Measurements from ENCODE around the gene RNF13.

The RNF13 gene

DNA sequence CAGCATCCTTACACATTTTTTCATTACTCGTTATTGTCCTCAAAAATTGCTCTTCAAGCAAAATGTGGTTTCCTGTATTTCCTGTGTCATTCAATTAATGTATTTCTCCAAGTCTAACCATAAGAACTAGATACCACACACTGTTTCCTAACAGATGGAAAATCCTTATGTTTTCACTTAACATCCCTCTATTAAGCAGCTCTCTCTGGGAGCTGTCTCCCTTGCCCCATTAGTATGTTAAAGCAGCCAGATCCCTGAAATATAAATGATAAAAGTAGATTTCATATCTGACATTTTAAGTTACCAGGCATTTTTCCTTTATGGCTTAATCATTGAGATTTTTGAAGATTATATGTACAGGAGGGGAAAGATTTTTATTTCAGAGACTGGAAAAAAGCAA is 141.8 kb downstream of the RNF13 start:
- TF ChIP-seq, protein P1, sequence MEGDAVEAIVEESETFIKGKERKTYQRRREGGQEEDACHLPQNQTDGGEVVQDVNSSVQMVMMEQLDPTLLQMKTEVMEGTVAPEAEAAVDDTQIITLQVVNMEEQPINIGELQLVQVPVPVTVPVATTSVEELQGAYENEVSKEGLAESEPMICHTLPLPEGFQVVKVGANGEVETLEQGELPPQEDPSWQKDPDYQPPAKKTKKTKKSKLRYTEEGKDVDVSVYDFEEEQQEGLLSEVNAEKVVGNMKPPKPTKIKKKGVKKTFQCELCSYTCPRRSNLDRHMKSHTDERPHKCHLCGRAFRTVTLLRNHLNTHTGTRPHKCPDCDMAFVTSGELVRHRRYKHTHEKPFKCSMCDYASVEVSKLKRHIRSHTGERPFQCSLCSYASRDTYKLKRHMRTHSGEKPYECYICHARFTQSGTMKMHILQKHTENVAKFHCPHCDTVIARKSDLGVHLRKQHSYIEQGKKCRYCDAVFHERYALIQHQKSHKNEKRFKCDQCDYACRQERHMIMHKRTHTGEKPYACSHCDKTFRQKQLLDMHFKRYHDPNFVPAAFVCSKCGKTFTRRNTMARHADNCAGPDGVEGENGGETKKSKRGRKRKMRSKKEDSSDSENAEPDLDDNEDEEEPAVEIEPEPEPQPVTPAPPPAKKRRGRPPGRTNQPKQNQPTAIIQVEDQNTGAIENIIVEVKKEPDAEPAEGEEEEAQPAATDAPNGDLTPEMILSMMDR (IDR thresholded peaks at IDR 0.05; ENCODE audit: low read depth, low read length): no peak
- DNase-seq (ENCODE audit: extremely low read depth, low read depth): no peak

DNA sequence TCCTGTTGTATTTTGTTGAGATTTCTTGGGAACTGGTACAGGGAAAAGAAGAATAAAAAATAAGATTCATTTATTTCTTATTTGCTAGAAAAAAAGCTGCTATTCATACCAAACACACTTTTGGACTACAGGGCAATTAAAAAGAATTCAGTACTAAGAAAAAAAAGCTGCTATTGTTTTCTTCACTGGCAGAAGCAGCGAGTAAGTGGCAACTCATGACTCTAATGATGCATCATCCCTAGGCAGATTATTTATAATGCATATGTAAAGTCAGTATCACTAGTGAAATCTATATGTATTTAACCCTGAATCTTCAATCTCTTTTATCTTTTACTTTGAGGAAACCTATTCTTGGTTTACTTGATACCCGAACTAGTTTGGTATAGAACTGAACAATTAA is 142.4 kb downstream of the RNF13 start:
- no peak for DNase-seq (ENCODE audit: extremely low read depth, low read depth)
- TF ChIP-seq, protein P1 (IDR thresholded peaks at IDR 0.05; ENCODE audit: low read depth, low read length): no peak

DNA sequence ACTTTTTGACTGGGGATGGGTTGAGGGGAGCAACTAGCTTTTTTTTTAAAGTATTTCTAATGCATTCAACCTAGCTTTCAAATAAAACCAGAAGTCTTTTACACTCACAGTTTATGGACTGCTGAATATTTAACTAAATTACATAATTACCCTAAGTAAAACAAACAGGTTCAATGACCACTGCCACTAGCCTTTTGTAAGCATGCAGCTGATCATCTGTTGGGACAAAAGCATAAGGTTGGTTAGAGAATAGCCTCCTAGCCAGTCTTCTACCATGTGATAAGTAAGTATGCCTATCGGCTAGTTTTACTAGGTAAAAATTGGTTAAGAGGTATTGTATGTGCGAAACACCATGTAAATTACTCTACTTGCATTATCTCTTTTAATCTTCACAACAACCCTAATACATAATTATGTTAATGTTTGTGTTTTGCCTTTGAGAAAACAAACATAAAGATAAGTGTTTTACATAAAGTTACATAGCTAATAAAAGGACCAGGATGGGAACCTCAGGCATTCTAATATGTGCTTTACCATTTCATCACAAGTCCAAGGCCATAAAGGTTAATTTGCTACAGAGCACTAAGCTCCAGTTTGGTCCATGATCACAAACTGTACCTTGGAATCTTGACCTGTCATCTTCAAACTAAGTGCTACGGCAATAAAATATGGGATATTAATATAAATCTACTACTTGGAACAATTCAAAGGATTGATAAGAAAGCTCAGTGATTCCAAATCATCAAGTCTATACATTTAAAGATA is 144.5 kb downstream of the RNF13 start:
- TF ChIP-seq, protein P1 (IDR thresholded peaks at IDR 0.05; ENCODE audit: low read depth, low read length): no peak
- DNase-seq (ENCODE audit: extremely low read depth, low read depth): no peak

DNA sequence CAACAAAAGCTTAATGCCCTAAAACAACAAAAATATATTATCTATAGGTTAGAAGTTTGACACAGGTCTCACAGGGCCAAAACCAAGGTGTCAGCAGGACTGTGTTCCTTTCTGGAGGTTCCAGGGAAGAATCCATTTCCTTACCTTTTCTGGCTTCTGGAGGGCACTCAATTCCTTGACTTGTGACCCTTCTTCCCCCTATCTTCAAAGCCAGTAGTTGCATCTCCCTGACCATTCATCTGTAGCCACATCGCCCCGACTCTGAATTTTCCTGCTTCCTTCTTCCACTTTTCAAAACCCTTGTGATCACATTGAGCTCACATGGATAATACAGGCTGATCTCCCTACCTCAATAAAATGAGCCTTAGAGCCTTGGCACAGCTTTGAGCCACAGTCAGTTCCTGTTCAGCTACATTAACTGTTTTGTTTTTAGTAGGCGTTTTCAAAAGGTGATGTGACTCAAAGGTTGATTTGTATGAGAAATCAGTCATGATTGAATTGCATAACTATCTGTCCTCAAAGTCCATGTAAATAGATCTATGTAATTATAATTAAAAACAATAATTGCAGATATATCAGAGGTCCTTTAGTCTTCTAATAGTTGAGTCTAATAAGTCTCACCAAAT is 145.3 kb downstream of the RNF13 start:
- TF ChIP-seq, protein P1 (IDR thresholded peaks at IDR 0.05; ENCODE audit: low read depth, low read length): no peak
- no peak for DNase-seq (ENCODE audit: extremely low read depth, low read depth)

DNA sequence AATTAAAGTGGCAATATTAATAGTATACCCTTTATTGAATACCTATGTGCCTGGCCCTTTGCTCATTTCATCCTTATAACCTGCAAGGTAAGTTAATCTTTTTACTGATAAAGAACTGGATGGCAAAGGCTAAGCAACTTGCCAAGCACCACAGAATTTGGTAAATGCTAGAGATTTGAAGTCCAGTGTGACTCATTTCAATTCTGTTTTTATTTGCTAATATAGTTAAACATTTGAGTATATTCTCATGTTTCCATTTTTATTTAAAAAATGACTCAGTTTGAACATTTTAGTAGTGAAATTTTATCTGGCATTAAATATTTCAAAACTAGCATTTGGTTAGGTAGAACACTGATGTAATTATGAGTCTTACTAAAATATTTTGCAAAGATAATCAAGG is 146.4 kb downstream of the RNF13 start:
- TF ChIP-seq, protein P1 (IDR thresholded peaks at IDR 0.05; ENCODE audit: low read depth, low read length): no peak
- DNase-seq (ENCODE audit: extremely low read depth, low read depth): no peak

DNA sequence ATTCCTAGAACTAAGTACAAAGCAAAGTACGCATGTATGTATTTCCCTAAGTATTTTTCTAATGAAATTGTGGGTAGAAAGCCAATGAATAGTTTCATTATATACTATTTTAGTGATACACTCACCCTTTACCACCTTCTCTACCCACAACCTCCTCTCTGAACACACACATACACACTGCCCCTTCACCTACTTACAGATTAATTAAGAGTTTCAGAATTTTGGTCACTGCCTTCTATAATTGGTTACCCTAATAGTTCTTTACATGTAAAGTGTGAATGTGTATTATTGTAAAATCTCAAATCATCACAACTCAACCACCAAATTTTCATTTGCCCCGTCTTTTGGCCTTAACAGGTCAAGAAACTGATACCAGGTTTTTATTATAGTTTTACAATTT is 150.5 kb downstream of the RNF13 start:
- DNase-seq (ENCODE audit: extremely low read depth, low read depth): no peak
- TF ChIP-seq, protein P1 (IDR thresholded peaks at IDR 0.05; ENCODE audit: low read depth, low read length): no peak

DNA sequence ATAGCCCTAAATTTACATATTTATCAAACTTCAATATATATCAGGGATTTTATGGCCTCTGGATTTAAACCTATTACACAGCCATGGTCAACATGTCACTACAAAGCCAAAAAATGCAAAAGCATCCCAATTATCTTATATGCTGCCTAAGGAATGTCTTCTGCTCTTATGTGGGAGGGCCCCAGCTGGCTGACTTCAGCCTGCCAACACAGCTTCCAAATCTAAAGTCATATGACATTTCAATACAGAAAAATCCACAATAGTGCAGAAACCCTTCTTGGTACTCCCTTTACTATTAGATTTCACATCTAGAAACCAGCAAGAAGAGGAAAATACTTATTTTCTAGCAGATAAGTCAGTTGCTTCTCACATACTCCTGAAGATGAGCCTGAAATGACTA is 151.3 kb downstream of the RNF13 start:
- TF ChIP-seq, protein P1 (IDR thresholded peaks at IDR 0.05; ENCODE audit: low read depth, low read length): no peak
- no peak for DNase-seq (ENCODE audit: extremely low read depth, low read depth)

Data from AG09319 (cell line).